Activated naive CD4-positive, alpha-beta T cell treated with anti-CD3 and anti-CD28 coated beads, Interleukin-2, amount 10 ng/mL, durations not matched to agents 5 hours and 36 hours (primary cell): Measurements from ENCODE around the gene PPIE. TPM values are rescaled to one million over a fixed set of nuclear protein-coding genes. Genes with fewer than 3 reads are reported as not detected.

ENCODE experiments used
- total RNA-seq, 2 experiments: library from RNA; stranded (reverse); gene quantifications; one replicate each; pipeline ENCODE4 v1.2.3, GENCODE V29; 2021

Gene PPIE
- 10 to 100 TPM; 50.5 to 52.8 TPM for total RNA-seq

DNA sequence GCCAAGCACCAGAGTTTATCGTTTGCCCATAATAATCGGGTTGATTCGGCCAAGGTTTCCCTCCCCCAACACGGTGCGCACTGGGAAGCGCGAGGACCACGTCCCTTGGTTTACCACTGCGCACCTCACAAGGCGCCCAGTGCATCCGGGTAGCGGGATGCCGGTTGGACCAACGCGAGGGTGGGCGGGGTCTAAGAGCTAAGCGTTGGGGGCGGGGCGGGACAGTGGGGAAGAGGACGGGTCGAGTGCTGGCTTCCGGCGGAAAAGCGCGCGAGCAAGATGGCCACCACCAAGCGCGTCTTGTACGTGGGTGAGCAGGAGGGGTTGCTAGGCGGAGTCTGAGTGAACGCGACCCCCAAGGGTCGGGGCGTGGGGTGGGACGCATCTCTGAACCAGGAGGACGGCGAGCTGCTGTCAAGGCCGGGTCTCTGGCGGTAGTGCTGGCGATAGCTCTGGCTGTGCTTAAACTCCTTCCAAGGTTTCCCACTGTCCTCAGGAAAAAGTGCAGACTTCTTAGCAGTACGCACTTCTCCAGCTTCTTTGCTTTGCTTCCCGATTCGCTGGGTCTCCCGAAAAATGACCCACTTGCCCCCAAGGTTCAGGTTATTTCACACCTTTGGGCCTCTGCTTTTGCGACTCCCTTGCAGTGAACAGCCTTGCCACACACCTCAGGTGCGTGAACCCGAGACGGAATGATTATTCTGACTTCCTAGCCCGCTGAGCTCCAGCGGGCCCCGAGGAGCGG, at the start of gene PPIE:
Gene PPIE (plus strand): TSS at position 261 of the 745 bp plus-strand sequence. CDS start 19 bp downstream, at position 280.

DNA sequence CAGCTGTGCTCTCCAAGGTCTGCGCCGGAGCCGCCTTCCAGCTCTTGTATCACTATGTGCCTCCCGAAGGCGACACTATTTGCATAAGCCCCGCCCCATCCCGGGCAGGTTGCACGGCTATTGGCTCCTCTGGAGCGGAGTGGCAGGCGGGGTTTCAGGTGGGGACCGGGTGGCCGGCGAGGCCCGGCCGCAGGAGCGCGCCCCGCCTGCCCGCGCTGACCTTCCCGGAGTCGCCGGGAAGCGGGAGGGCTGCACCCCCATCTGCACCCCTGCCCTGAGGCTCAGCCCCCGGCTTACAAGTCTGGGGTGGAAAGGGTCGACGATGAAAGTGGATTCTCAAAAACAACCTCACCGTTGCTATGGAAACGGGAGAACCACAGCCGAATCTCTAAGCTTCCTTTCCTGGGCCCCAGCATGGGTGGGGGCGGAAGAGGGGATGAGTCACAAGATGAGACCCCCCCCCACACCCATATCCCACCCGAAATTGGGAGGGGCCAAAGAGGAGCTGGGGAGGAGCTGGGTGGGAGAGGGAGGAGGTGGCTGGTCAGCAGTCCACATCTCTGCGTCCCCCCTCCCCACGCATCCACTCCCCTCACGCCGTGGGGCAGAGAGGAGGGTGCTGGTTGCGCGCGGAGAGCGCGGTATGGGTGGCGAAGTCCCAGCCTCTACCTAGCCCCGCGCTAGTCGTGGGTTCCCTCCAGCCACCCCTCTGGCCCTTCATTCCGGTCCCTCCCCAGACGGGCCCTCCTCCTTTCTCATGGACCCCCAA, 47.1 kb upstream of the PPIE start, which contains the start of gene HPCAL4:
Gene HPCAL4 (minus strand): TSS at position 51 of the 769 bp plus-strand sequence. CDS start 6,830 bp downstream, outside the sequence.

DNA sequence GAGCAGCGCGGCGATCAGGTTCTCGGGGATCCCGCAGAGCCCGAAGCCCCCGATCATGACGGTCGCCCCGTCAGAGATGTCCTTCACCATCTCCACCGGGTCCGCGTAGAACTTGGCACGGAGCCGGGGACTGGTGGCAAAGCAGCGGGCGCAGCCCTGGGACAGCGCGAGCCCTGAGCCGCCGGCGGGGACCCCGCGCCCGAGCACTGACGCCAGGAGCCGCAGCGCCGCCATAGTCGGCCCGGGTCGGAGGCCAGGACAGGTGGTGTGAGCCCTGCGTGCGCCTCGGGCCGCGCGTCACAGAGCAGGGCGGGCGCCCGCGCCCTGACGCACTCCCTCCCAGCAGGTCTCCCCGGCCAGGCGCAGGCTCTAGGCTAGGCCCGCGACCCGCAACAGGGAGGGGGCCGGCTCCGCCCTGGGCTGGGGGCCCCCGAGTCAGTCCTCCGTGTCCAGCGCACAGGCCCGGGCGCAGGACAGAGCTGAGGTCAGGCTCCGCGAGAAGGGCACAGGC, 32.4 kb downstream of the PPIE start, which contains the start of gene OXCT2:
Gene OXCT2 (minus strand): TSS at position 327 of the 511 bp plus-strand sequence. CDS start 93 bp downstream, at position 234.

DNA sequence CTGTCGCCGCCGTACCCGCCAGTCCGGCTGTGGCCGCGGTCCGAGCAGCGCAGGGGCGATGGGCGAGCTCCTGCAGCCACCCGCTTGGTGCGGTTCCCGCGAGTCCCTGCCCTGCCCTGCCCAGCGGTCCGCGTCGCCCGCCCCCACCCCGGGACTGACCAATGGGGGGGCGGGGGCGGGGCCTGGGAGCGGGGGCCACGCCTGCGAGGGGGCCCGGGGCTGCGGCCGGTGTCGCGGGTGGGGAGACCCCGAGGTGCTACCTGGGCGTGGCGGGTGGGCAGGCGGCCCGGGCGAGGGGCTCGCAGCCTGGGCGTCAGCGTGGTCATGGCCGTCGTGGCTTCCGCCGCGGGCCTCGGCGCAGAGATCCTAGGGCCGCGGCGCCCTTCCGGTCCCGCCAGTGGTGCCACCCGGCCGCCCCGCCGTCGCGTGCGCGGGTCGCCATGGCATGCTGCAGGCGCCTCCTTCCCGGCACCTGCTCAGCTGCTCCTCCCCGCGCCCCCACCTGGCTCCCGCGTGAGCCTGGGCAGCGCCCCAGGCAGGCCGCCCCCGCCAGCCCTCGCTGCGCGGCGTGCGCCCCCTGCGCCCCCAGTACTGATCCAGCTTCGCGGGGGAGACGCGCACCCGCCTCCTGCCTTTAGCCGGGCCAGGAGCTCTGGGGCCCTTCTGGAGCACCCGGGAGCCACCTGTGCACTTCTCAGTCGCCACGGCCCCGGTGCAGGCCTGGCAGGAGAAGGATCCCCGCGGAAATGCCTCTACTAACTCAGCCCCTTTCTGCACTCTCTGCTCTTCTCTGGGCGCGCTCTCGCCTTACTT, 50.3 kb downstream of the PPIE start, which contains the start of gene BMP8B:
Gene BMP8B (minus strand): TSS at position 108 of the 813 bp plus-strand sequence. CDS start 380 bp downstream, outside the sequence.

Other genes starting within 250 kb of the PPIE start
- gene BMP8A, start 247.2 kb upstream of the PPIE start, total RNA-seq = under 1 TPM in 1 of 2 experiments, not detected in 1; 0.13 TPM
- 100 to 1,000 TPM; 196 to 209 TPM for gene PABPC4, start 162.1 kb upstream of the PPIE start, total RNA-seq
- gene HEYL, start 99.2 kb upstream of the PPIE start, total RNA-seq = not detected
- gene NT5C1A, start 66.8 kb upstream of the PPIE start, total RNA-seq = not detected
- gene HPCAL4, start 47.4 kb upstream of the PPIE start, total RNA-seq = 1 to 10 TPM; 2.0 TPM
- gene OXCT2, start 32.5 kb downstream of the PPIE start, total RNA-seq = under 1 TPM in 1 of 2 experiments, not detected in 1; 0.17 TPM
- gene BMP8B, start 50.0 kb downstream of the PPIE start, total RNA-seq = under 1 TPM; 0.08 to 0.19 TPM
- 10 to 100 TPM; 15.0 to 15.4 TPM for gene TRIT1, start 144.6 kb downstream of the PPIE start, total RNA-seq
- under 1 TPM; 0.10 to 0.29 TPM for gene MYCL, start 163.0 kb downstream of the PPIE start, total RNA-seq
- 1 to 10 TPM; 2.3 TPM for gene MFSD2A, start 216.3 kb downstream of the PPIE start, total RNA-seq